T-helper 2 cell (primary cell): ENCODE data around the gene TEDC1.

Experiments used
- DNase-seq, 5 experiments: peaks; one replicate each; pipeline versions ENCODE4 v3.0.0 to v3.0.0-alpha.2; 2012 to 2022

Gene TEDC1

DNA sequence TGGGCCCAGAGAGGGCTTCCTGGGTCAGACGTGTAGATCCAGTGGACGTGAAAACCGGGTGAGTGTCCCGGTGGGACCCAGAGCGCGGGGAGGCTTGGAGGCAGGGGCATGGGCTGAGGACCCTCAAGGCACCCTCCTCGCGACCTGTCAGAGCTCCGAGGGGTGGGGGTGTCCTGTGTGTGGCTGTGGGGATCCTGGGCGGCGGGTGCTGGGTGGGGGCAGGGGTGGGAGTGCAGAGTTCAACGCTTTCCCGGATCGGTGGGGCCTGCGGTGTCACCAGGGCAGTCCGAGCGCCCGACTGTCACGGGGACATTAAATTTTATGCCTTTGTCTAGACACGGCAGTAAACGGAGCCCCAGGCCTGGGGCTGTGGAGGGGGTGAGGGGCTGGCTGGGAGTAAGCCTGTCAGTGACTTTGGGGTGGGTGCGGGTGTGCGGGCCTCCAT is 36.4 kb downstream of the TEDC1 start:
- no peak for DNase-seq

DNA sequence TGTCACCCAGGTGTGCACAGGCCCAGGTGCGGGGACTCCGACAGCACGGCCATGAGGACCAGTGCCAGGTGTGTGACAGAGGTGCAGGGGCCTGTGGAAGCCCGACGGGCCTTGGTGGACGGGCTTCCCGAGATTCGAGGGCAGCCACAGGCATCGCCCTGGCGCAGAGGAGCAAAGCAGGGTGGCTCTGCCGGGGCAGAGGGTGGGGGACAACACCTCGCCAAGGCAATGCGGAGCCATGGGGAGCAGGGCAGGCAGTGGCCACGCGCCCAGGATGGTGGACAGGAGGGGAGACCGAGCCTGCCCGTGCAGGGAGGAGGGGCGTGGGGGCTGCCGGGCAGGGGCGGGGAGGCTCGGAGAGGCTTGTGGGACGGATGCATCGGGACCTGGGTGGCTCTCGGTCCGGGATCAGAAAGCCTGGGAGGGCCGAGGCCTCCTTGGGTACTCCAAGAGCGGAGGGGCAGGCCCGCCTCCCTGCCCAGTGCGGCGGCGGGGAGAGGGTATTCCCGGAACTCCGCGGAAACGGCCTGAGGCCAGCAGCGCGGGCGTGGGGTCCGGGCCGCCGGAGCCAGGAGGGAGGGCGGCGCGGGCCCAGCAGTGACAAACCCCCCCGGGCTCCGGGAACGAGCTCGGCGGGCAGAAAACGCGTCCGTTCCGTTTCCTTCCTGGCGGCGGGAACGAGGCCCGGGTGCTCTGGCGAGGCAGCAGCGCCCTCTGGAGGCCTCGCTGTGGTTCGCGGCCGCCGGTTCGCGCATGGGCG is 37.0 kb downstream of the TEDC1 start:
- peak; percentile 60 to 79 (median 72) for DNase-seq

DNA sequence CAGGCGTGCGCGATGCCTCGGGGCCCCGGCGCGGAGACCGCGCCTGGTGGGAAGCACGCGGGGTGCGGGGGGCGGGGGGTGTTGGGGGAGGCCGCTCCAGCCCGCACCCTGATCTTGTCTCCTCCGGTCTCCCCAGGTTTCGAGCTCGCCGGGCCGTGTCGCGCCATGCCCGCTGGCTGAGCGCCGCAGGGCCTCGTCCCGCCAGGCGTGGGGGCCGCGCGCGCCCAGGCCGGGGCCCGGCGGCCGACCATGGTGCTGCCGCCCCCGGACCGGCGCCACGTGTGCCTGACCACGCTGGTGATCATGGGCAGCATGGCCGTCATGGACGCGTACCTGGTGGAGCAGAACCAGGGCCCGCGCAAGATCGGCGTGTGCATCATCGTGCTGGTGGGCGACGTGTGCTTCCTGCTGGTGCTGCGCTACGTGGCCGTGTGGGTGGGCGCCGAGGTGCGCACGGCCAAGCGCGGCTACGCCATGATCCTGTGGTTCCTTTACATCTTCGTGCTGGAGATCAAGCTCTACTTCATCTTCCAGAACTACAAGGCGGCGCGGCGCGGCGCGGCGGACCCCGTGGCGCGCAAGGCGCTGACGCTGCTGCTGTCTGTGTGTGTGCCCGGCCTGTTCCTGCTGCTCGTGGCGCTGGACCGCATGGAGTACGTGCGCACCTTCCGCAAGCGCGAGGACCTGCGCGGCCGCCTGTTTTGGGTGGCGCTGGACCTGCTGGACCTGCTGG is 37.7 kb downstream of the TEDC1 start:
- DNase-seq, result peak in 2 of 5 experiments; percentile 42 to 56

DNA sequence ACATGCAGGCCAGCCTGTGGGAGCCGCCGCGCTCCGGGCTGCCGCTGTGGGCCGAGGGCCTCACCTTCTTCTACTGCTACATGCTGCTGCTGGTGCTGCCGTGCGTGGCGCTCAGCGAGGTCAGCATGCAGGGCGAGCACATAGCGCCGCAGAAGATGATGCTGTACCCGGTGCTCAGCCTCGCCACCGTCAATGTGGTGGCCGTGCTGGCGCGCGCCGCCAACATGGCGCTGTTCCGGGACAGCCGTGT is 38.2 kb downstream of the TEDC1 start:
- peak in 1 of 5 experiments; percentile 43 for DNase-seq

DNA sequence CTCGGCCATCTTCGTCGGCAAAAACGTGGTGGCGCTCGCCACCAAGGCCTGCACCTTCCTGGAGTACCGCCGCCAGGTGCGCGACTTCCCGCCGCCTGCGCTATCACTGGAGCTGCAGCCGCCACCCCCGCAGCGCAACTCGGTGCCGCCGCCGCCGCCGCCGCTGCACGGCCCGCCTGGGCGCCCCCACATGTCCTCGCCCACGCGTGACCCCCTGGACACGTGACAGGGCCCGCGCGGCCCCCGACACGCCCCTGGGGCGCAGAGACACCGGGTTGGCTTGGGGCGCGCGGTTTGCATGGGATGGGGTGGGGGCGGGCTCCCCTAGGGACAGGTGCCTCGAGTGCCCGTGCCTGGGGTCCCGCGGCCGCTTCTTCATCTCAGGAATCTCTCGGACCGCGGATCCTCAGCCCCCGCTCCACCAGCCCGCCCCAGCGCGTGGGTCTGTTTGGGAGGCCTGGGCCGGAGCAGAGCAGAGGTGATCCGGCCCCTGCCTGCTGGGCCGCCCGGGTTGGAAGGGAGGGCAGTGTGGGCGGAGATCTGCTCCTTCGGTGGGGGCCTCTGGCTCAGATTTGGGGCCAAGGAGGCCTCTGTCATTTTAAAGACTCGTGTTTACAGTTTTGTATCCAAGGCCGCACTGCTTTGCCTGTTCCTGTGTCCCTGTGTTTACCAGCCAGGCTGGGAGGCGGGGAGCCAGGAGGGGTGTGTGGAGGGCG is 38.7 kb downstream of the TEDC1 start:
- peak in 1 of 5 experiments; percentile 33 for DNase-seq

DNA sequence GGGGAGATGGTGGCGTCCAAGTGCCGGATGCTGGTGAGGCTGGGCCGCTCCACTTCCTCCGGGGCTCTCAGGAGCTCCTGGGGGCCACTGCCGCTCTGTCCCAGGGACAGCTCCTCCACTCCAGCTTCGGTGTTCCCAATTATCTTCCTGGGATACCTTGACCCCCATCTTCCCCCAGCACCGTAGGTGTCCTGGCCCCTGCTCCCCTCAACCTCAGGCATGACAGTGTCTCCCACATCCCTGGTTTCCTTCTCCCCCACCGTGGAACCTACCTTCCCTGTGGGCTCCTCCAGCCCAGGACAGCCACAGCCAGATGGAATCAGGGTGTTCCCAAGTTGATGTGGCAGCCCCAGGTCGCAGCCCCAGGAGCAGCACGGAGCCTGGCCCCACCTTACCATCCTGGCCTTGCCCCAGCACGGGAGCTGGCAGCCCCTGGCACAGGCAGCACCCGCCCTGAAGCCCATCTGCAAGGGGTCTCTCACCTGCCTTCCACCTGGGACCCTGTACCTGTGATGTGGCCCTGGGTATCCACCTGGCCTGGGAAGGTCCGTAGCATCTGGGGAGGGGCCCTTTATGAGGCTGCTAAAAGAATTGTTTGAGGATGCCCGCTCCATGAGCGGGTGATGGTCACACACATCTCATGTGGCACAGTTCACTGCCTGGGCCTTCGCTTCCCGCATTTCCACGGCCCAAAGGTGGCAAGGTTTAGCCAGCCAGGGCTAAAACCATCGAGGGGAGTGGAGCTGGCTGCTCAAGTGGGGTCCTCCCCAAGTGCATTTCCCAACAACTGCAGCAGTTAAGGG is 39.4 kb downstream of the TEDC1 start:
- DNase-seq, result peak in 1 of 5 experiments; percentile 28

DNA sequence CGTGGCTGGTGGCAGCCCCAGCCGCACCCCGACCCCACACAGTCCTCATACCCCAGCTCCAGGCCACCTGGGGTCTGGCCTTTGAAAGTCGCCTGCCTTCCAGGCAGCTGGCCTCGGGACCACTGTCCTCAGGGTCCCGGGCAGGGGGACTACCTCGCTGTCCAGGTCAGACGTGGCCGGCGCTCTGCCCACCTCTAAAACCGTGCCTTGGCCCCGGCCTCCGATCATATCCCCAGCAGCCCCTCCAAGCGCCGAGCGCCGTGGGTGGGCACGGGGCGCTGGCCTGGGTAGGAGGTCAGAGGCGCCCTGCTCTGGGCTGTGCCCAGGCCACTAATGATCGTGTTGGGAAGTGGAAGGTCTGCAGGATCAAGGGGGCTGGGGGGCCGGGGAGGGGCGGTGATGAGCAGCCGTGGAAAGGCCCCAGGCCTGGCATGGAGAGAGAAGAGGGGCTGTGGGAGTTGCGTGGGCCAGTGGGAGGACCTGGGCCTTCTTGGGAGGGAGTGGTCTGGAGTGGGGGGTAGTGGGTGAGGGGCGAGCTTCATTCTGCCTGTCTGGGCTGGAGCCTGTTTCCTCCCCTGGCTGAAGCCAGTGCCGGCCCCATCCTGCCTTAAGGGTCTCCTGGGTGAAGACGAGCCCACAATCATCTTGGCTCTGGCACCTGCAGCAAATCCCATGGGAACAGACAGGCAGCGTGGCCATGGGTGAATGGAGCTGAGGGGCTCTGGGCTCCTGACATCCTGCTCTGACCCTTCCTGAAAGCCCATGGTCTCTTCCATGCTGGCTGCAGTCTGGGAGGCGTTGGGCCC is 40.2 kb downstream of the TEDC1 start:
- DNase-seq, result no peak

DNA sequence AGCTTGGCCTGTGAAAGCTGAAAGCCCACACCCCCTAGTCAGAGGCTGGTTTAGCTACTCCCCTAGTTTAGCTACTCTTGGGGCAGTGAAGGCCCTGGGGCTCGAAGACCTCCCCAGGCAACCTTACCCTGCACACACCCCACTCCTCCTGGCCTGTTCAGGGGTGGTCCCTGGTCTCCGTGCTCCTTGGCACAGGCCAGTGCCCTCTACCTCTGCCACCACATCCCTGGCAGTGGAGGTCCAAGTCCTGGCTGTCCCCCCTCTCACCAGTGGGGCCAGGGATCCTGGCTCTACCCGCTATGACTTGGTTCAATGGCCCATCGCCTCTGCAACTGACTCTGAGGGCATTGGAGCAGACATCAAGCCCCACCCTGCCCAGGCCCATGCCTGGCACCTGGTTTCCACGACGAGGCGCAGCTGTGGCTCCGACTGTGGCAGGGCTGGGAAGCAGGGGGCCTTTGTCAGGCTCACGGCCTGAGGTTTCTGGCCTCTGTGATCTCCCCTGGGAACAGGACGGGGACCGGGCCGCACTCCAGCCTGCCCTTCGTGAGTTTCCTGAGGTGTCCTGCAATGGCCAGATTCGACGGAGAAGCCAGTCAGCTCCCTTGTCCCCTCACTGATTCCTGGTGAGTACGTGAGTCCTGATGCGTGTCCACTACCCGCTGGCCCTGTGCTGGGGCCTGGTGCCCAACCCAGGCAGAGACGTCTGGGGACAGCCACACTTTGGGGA is 41.0 kb downstream of the TEDC1 start:
- no peak for DNase-seq

DNA sequence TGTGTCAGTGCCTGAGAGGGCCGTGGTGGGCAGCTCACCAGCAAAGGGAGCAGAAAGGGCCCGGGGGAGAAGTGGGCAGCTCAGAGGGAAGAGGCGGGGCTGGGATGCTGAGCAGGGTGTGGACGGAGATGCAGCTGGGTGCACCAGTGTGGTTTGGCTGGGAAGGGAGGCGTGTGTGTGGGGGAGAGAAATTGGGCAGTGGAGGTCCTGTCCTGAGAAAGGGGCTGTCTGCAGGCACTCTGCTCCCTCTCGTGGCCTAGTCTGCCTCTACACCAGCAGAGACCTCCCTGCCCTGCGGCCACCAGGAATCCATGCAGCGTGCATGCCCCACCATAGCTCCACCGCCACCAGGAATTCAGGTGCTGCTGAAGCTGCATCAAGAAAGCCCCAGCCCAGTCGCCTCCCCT is 41.7 kb downstream of the TEDC1 start:
- DNase-seq, result no peak

DNA sequence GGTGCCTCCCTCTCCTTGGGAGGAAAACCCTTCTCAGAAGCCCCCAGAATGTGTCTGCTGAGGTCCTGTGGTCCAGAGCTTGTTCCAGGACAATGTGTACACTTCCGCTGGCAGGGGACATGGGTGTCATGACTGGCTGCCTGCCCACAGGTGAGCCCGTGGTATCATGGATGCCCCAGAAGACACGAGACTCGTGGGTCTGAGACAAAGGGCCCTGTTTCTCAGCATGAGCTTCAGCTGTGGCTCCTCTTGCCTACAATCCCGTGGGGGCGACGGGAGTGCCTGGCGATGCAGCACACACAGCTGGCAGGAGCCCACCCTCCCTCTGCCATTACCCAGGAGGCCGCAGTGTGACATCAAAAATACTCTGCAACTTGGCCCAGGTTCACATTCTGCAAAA is 42.3 kb downstream of the TEDC1 start:
- DNase-seq, result no peak

DNA sequence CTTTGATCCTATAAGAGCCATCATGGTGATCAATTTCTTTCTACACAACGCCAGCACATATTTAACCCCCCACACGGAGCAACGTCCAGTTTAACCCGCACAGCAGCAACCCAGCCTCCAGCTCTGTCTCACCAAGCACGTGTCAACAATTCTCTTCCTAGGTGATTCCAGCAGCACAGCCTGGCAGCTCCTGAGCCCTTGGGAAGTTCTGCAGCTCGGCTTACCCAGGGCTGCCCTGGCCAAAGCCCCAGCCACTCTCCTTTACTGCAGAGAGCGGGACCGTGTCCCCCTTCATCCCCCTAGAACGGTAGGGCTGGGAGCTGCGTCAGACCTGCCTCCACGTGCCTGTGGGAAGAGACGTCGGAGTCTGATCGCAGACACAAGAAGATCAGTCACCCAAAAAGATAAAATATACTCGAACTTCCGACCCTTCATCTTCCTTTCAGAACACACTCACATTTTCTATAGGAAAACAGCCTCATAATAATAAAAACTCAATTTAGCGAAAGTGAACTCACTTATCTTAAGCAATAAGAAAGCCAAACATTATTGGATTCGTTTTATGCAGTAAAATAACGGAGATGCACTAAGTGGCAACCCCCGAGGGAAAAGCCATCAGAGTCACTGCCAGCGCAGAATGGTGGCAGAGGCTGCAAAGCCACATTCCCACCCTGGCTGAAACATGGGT is 42.9 kb downstream of the TEDC1 start:
- DNase-seq, result no peak

DNA sequence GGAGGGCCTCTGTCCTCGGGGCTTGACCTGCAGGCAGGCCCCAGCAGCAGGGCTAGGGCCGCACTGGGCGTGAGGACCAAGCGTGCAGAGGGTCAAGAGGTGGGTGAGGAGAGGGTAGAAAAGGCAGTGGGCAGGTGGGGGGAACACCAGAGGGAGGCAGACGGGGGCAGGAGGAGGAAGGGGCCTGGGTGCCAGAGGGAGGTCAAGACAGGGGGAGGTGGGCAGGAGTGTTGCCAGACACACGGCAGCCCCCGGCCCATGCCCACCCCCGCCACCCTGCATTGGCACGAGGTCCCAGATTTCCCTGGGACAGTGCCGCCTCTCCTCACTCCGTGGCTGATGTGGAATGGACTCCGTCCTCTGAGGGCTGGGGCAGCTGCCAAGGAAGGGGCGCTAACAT is 43.5 kb downstream of the TEDC1 start:
- no peak for DNase-seq

DNA sequence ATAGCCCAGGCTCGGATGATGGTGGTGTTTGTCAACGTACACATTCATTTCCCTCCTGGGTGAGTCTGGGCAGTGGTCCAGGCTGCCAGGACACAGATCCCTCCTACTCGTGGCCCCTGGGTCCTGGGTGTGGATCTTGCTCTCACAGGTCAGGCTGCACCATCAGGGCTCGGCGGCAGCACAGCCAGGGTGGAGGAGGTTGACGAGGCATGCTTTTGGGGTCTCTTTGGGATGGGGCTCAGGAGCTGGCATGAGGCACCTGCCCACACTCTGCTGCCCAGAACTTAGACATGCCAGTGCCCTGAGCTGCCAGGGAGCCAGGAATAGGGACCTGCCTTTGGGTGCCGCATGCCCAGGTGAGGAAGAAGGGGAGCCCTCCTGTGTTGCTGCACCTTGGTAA is 45.0 kb downstream of the TEDC1 start:
- no peak for DNase-seq

DNA sequence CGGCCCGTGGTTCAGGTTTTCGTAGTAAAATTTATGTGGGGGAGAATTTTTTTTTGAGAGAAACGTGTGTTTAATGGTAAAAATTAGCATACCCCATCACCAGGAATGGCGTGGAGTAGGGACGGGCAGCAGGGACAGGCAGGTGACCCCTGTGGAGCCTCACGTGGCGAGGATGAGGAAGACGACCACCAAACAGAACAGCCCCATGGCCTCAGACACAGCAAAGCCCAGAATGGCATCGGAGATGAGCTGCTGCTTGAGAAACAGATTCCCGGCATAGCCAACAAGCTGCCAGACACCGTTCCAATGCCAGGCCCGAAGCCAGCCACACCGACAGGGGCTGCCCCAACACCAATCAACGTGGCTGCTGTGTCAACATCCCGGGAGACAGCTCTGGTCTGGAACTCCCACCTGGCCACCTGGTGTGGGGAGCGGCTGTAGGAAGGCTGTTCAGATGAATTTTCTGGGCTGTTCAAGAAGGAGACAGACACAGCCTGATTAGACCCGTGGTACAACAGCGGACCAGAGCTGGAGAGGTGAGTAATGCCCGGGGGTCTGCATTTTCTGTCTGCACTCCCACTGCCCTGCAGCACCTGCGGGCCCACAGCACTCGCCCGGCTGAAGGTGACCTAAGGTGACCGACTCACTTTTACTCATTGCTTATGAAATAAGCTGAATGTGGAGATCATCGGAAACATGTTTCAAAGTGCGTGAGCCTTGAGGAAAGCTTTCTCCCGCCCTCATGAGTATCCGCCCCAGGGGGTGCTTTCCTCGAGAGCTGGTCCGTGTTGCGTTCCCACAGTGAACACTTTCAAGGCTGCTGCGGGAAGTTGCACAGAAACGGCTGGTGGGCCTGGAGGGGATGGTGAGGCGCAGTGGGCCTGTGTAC is 45.9 kb downstream of the TEDC1 start:
- no peak for DNase-seq

DNA sequence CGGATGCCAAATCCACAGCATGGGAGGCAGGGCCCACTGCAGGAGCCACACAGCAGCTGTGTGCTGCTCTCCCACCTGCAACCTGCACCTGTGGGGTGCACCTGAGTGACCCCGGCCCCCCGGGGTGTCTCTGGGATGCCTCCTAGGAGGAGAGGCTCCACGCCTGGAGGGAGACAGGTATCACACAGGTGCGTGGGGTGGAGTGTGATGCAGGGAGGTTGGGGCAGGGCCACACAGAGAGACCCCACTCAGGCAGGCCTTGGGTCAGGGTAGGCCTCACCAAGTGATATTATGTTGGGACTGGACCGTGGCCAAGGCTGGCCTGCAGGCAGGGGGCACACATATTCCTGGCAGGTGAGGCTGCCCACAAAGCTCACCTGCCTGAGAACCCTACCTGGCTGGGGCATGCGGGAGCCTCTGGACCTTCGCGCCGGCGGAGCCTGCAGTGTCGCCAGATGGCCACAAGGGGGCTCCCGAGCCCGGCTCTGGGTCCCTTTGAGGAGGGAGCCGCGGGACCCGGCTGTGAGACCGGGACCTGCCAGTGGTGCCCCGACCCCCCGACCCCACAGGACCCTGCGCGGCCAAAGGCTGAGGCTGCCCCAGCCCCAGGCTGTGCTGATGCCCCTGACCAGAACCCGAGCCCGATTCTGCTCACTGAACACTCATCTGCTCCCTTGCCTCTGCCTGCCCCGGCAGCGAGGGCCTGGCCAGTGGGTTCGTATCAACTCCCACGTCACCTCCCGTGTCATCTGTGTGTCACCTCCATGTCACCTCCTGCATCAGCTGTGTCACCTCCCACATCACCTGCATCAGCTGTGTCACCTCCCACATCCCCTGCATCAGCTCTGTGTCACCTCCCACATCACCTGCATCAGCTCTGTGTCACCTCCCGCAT is 46.8 kb downstream of the TEDC1 start:
- peak; percentile 31 to 67 (median 63) for DNase-seq

DNA sequence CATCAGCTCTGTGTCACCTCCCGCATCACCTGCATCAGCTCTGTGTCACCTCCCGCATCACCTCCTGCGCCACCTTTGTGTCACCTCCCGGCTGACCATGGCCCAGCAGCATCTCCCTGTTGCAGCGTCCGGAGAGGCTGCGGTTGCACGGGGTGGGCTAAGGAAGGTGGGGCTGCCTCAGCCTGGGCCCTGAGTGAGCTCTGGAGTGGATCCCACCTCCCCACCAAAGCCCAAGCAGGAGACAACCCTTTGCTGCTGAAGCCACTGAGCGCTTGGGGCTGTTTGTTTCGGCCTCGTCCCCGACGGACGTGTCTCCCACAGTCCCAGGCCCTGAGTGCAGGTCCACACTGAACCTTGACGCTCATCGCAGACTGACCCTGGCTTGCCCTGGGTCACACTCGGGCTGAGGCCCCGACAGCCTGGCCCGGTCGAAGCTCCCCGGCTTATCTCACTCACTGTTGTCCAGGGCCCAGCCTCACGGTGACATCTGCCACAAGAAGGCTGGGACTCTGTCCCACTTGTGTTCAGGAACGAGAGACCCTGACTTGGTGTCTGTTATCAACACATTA is 47.5 kb downstream of the TEDC1 start:
- DNase-seq, result no peak

DNA sequence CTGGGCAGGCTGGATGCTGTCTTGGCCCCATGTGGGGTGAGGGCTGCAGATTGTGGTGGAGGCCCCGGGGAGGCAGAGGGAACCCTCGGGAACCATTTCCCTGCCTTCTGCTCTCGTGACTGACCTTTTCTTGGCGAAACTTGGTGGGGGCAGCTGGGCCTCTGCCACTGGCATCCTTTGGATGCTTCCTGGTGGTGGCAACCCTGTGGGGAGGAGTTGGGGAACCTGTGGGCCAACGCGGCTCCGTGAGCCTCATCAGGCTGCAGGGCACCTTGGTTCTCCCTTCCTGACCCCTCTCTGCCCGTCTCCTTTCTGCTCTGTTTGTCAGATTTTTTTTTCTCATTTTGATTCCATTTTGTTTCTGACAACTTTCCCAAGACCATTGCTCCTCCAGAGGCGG is 49.8 kb downstream of the TEDC1 start:
- DNase-seq, result no peak

DNA sequence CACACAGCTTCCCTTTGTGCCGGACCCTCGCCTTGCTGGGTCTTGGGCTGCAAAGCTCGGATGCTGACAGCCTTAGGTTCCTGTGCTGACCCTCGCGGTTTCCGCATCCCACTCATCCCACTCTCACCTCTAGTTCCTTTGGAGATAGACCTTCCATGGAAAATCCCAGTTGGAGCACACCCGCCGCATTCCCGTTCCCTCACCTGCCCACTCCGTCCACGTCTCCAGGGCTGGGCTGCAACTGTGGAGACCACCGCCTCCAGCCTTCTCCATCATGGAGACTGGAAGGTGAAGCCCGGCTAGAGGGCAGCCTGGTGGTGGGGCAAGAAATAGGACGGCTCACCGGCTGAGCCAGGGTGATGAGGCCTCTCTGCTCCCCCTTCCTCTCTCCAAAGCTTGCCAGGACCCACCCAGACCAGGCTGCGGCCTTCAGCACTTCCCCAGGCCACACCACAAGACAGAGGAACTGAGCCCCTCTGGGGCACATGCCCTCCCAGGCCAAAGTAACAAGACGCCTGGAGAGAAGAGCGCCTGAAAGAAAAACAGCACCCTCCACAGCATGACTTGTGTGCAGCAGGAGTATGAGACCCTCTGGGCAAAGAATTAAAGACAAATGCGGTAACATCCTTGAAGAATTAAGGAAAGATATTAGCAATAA is 50.3 kb downstream of the TEDC1 start:
- DNase-seq, result no peak
